CD4-positive, alpha-beta T cell treated with Interleukin-4 for 4 hours (primary cell): ENCODE results near the gene GRIK5.

ENCODE experiments used
- DNase-seq: peaks from one replicate; pipeline ENCODE4 v3.0.0-alpha.2; 2020

GRIK5 gene

GRCh38 chr19:41981724-41982123 is 88.3 kb downstream of the GRIK5 start:
- no peak for DNase-seq

- no peak for DNase-seq
These were observed 91.5 kb downstream of the GRIK5 start for GRCh38 chr19:41978470-41978869.

GRCh38 chr19:41977916-41978315 is 92.1 kb downstream of the GRIK5 start:
- DNase-seq, result no peak

GRCh38 chr19:41974652-41975051 is 95.4 kb downstream of the GRIK5 start:
- no peak for DNase-seq

- no peak for DNase-seq
These were observed 98.6 kb downstream of the GRIK5 start for GRCh38 chr19:41971363-41971762.

GRCh38 chr19:41969772-41970458 is 100.1 kb downstream of the GRIK5 start:
- no peak for DNase-seq

GRCh38 chr19:41968751-41969595 is 101.0 kb downstream of the GRIK5 start:
- DNase-seq, result no peak

GRCh38 chr19:41967054-41967783 is 102.8 kb downstream of the GRIK5 start:
- no peak for DNase-seq

- no peak for DNase-seq
These were observed 104.9 kb downstream of the GRIK5 start for GRCh38 chr19:41965106-41965505.

GRCh38 chr19:41960973-41961372 is 109.0 kb downstream of the GRIK5 start:
- no peak for DNase-seq

GRCh38 chr19:41959056-41960053 is 110.7 kb downstream of the GRIK5 start, which contains the start of gene RABAC1:
Gene RABAC1 (minus strand): TSS chr19:41959321. CDS start chr19:41959292, 29 bp downstream.
- peak; percentile 89 for DNase-seq

- DNase-seq, result peak; percentile 72
These were observed 111.5 kb downstream of the GRIK5 start for GRCh38 chr19:41958367-41959055.

- peak; percentile 40 for DNase-seq
These were observed 112.1 kb downstream of the GRIK5 start for GRCh38 chr19:41957838-41958366.

GRCh38 chr19:41957161-41957837 is 112.7 kb downstream of the GRIK5 start:
- no peak for DNase-seq

- no peak for DNase-seq
These were observed 113.4 kb downstream of the GRIK5 start for GRCh38 chr19:41956621-41957020.

- DNase-seq, result no peak
These were observed 114.5 kb downstream of the GRIK5 start for GRCh38 chr19:41955521-41955920.

GRCh38 chr19:41951686-41952172 is 118.3 kb downstream of the GRIK5 start:
- DNase-seq, result peak; percentile 81
